Measurements from ENCODE around the gene EXD3.

DNA sequence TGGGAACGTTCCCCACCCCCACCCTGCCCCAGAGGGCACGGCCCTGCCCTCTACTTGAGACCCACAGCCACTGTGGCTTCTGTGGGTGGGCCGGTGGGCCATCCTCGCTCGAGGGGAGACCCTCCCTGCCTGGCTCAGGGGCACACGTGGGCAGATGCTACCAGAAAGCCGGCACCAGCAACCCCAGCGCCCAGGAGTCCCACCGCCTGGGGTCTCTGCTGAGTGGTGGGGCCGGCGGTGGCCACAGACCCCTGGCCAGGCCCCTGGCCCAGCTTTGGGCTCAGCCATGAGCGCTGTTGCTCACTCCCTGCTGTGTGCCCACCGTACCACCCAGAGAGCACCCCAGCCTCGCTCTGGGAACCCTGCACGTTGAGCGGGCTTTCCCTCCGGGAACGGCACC is 104.4 kb downstream of the EXD3 start:
- TF ChIP-seq, protein P1, sequence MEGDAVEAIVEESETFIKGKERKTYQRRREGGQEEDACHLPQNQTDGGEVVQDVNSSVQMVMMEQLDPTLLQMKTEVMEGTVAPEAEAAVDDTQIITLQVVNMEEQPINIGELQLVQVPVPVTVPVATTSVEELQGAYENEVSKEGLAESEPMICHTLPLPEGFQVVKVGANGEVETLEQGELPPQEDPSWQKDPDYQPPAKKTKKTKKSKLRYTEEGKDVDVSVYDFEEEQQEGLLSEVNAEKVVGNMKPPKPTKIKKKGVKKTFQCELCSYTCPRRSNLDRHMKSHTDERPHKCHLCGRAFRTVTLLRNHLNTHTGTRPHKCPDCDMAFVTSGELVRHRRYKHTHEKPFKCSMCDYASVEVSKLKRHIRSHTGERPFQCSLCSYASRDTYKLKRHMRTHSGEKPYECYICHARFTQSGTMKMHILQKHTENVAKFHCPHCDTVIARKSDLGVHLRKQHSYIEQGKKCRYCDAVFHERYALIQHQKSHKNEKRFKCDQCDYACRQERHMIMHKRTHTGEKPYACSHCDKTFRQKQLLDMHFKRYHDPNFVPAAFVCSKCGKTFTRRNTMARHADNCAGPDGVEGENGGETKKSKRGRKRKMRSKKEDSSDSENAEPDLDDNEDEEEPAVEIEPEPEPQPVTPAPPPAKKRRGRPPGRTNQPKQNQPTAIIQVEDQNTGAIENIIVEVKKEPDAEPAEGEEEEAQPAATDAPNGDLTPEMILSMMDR (IDR thresholded peaks at IDR 0.05), result no peak
- TF ChIP-seq POLR2A (IDR thresholded peaks at IDR 0.05), result no peak
